Thyroid gland (tissue), 4 donors: ENCODE results near the gene MACROD1.

Source experiments
- CTCF ChIP-seq, 6 experiments: fragments of 200-600 bp in 3 of 6; fragments of 450-650 bp in 3 of 6; sonication (generic) in 3 of 6; IDR thresholded peaks; one replicate each; pipeline ENCODE4 v1.5.1; 2016 to 2019; ENCODE audit warnings: antibody characterized with exemption in 6 of 6, mild to moderate bottlenecking in 2 of 6, inconsistent platforms in 1 of 6, moderate library complexity in 1 of 6
- POLR2A ChIP-seq, 2 donors: fragments of 450-650 bp; IDR thresholded peaks; one replicate each; pipeline ENCODE4 v1.6.1; 2017; ENCODE audit warnings: antibody characterized with exemption in 2 of 2, mild to moderate bottlenecking in 2 of 2, moderate library complexity in 1 of 2

DNA sequence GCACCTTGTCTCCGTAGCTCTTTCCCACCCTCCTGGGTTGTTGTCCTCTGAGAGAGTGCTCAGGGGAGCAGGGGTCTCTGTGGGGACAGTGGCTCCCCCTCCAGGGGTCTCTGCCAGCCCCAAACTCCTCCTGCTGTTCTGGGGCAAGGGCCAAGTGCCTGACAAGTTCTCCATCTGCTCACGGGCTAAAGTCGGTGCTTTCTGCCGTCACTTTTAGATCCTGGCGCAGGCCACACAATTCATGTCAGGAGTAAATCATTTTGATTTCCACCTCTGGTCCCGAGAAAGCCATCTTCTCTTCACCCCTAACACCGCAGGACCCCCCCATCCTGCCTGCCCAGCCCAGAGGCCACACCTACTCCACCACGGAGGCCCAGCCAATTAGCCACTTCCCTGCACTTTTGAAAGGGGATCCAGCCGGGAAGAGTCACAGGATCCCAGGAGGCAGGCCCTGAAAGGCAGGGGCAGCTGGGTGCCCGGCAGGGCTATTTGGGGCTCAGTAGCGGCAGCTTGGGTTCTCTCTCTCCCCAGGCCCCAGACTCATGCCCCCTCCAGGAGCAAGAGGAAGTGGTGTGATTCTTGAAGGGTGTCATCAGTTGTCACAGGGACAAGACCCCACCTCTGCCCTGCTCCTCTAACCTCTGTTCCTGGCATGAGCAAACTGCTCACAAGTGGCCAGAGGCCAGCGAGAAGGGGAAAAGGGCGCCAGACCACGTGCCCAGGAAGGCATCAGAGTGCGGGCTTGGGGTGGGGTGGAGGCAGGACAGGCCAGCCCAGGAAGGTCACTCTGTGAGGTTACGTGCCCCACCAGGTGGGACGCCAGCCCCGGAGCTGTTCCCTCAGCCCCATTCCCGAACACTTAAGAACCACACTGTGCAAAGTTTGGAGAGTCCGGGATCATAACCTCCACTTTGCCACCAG lies 1.3 kb downstream of the MACROD1 start:
- TF ChIP-seq CTCF (IDR thresholded peaks at IDR 0.05) (no peak), POLR2A (IDR thresholded peaks at IDR 0.05) (peak in 1 of 2 donors; percentile 21)
